K562 (cell line): Measurements from ENCODE around the gene PCYT1A. TPM values are rescaled to one million over a fixed set of nuclear protein-coding genes. Genes with fewer than 3 reads are reported as not detected.
"Not testable (repeated sequence)": the region's sequence is repeated elsewhere in the genome, so short reads cannot be mapped to it uniquely, and the experiment has no call there.

Source experiments
- ATAC-seq: fragments of 200-7000 bp; cut with Tn5 transposase; 3 replicates; pipeline ENCODE4 v1.9.1; 2020; ENCODE audit warnings: moderate library complexity
- BruUV-seq: library from RNA; stranded (reverse); fragments of 400-500 nt; replicated peaks from 2 replicates; lab custom pipeline; 2021; lab: Mats Ljungman, UMichigan
- CTCF ChIA-PET: fragments of 300-600 bp; formaldehyde crosslinking; extraction: SDS; loops from one replicate; lab custom pipeline; 2021; ENCODE audit warnings: low intra/inter-chr PET ratio; lab: Yijun Ruan, JAX
- POLR2A ChIA-PET: fragments of 300-600, 350-650 bp; sonication (Branson Sonifier 250); formaldehyde crosslinking; extraction: SDS; loops from one replicate; lab custom pipeline; 2021; ENCODE audit warnings: antibody characterized with exemption, inconsistent platforms; lab: Yijun Ruan, JAX
- DNase-seq, 4 experiments: peaks; one replicate each; pipeline versions ENCODE4 v3.0.0 to v3.0.0-alpha.2; 2011 to 2018; ENCODE audit warnings: low spot score in 3 of 4, mixed read lengths in 3 of 4; ENCODE audit errors: extremely low read depth in 1 of 4
- FAIRE-seq: peaks from 2 replicates; lab custom pipeline; 2011; peaks lifted over from hg19 to GRCh38; lab: Jason Lieb, UNC
- H2AFZ ChIP-seq: 2 replicates; pipeline ENCODE4 v1.6.0; 2011; ENCODE audit warnings: low read depth, low read length, control low read depth, inconsistent platforms
- H3K27ac ChIP-seq: fragments of 200-600 bp; 3 replicates; pipeline ENCODE4 v1.8.0; 2011; ENCODE audit warnings: low read depth, mild to moderate bottlenecking, control low read depth, inconsistent platforms, low read length, moderate library complexity, mixed read lengths; ENCODE audit errors: extremely low read depth
- H3K27me3 ChIP-seq, 2 experiments: fragments of 300-600 bp in 1 of 2; 2 replicates in 1 of 2; 3 replicates in 1 of 2; pipeline versions ENCODE4 v1.6.0 to v1.8.0; 2011; ENCODE audit warnings: inconsistent platforms in 2 of 2, low read length in 2 of 2, mild to moderate bottlenecking in 1 of 2, mixed read lengths in 1 of 2, moderate library complexity in 1 of 2; ENCODE audit not compliant: control insufficient read depth in 2 of 2, insufficient read depth in 2 of 2
- H3K36me3 ChIP-seq: fragments of 300-600 bp; 3 replicates; pipeline ENCODE4 v1.8.0; 2011; ENCODE audit warnings: mild to moderate bottlenecking, low read length, inconsistent platforms; ENCODE audit not compliant: control insufficient read depth, insufficient read depth
- H3K4me1 ChIP-seq, 2 experiments: fragments of 200-600 bp in 1 of 2; replicated peaks in 1 of 2; 2 replicates in 1 of 2; 3 replicates in 1 of 2; pipeline versions ENCODE4 v1.5.1 to v1.8.0; 2011; ENCODE audit warnings: inconsistent platforms in 2 of 2, low read length in 2 of 2, mild to moderate bottlenecking in 1 of 2, mixed read lengths in 1 of 2, moderate library complexity in 1 of 2; ENCODE audit not compliant: control insufficient read depth in 2 of 2, insufficient read depth in 2 of 2
- H3K4me2 ChIP-seq: 2 replicates; pipeline ENCODE4 v1.6.1; 2011; ENCODE audit warnings: low read length, control low read depth, inconsistent platforms, mixed read lengths; ENCODE audit not compliant: insufficient read depth
- H3K4me3 ChIP-seq: fragments of 200-600 bp; sonication (generic), shearing (Covaris generic); 2 replicates; pipeline ENCODE4 v1.5.1; 2016; ENCODE audit warnings: control low read depth, inconsistent platforms
- H3K79me2 ChIP-seq: fragments of 200-600 bp; 3 replicates; pipeline ENCODE4 v1.8.0; 2011; ENCODE audit warnings: low read length, inconsistent platforms; ENCODE audit not compliant: control insufficient read depth, insufficient read depth
- H3K9ac ChIP-seq, 2 experiments: 2 replicates each; pipeline versions ENCODE4 v1.6.0 to v1.6.1; 2011; ENCODE audit warnings: low read depth in 2 of 2, low read length in 2 of 2, control low read depth in 1 of 2, inconsistent platforms in 1 of 2, mild to moderate bottlenecking in 1 of 2, mixed read lengths in 1 of 2; ENCODE audit not compliant: insufficient read depth in 1 of 2
- H3K9me1 ChIP-seq: one replicate; pipeline ENCODE4 v1.6.0; 2011; ENCODE audit warnings: inconsistent platforms, mild to moderate bottlenecking, low read length, moderate library complexity; ENCODE audit not compliant: control insufficient read depth, insufficient read depth
- H3K9me3 ChIP-seq: replicated peaks from 2 replicates; pipeline ENCODE4 v1.5.1; 2011; ENCODE audit warnings: low read depth, low read length, inconsistent platforms; ENCODE audit not compliant: control insufficient read depth, insufficient read depth
- H4K20me1 ChIP-seq: replicated peaks from 2 replicates; pipeline ENCODE4 v1.6.1; 2011; ENCODE audit warnings: low read length, inconsistent platforms, mixed read lengths; ENCODE audit not compliant: control insufficient read depth, insufficient read depth
- CREBBP ChIP-seq: IDR thresholded peaks from one replicate; pipeline ENCODE4 v1.6.1; 2012; ENCODE audit warnings: low read depth, mild to moderate bottlenecking, control low read depth, inconsistent platforms, low read length
- EGR1 ChIP-seq: fragments of 450-650 bp; conservative IDR thresholded peaks from 2 replicates; pipeline ENCODE4 v1.6.1; 2017; ENCODE audit warnings: mild to moderate bottlenecking
- ZBTB33 ChIP-seq: sonication (generic); formaldehyde crosslinking; IDR thresholded peaks from 2 replicates; pipeline ENCODE4 v1.8.1; 2023; ENCODE audit warnings: mild to moderate bottlenecking, missing genetic modification reagents
- ZNF263 ChIP-seq: sonication (generic); formaldehyde crosslinking; IDR thresholded peaks from 2 replicates; pipeline ENCODE4 v1.8.0; 2022; ENCODE audit warnings: mild to moderate bottlenecking, missing genetic modification reagents, borderline replicate concordance
- WGBS: fragments of 100-300 bp; shearing (Covaris generic); methylation state at CpG from one replicate; pipeline ENCODE4 v1.1.6; 2016; ENCODE audit warnings: low coverage, mixed read lengths; ENCODE audit not compliant: insufficient coverage; ENCODE audit errors: missing lambda C conversion rate; 5-methylcytosine and 5-hydroxymethylcytosine counted together
- in situ Hi-C: fragments of 300-500 bp; cut with MboI; formaldehyde crosslinking; loops from 4 replicates; pipeline ENCODE4 v1.15.0; 2018; ENCODE audit warnings: inconsistent platforms, mixed read lengths
- intact Hi-C: fragments of 100-400 bp; cut with micrococcal nuclease; formaldehyde crosslinking; loops from 2 replicates; pipeline ENCODE4 v1.14.2; 2022
- polyA plus RNA-seq, 8 experiments: library from polyadenylated mRNA; depleted of rRNA in 4 of 8; stranded (reverse) in 5 of 8; unstranded in 3 of 8; fragments of >200 nt; fragmentation: Nextera tagmentation in 2 of 8; fragmentation: Illumina TruSeq in 1 of 8; extraction: Ambion mirVana in 2 of 8; extraction: Trizol in 1 of 8; gene quantifications; 2 replicates each; pipeline versions ENCODE4 v1.2.1 to v1.2.3, GENCODE V29; 2011 to 2014; ENCODE audit warnings: inconsistent platforms in 1 of 8, missing spikeins in 1 of 8
- total RNA-seq, 7 experiments: library from RNA; depleted of rRNA in 6 of 7; stranded (reverse); fragments of >200 nt in 6 of 7; fragmentation: Illumina TruSeq in 2 of 7; extraction: Trizol in 2 of 7; gene quantifications; 2 replicates each; pipeline versions ENCODE4 v1.2.1 to v1.2.3, GENCODE V29; 2011 to 2021; ENCODE audit warnings: low replicate concordance in 1 of 7

PCYT1A gene
- total and polyA plus RNA-seq, 9 of the 15 experiments (the other 6 are each of a cell fraction or from before 2014, with no cell fraction given): 13.4 to 62.8 (median 49.4) TPM

GRCh38 chr3:196314597-196314996 is 27.1 kb upstream of the PCYT1A start (continued):
- no peak for TF ChIP-seq CREBBP
- TF ChIP-seq EGR1: no peak

GRCh38 chr3:196314086-196314485 is 26.6 kb upstream of the PCYT1A start:
- intact Hi-C loops, BruUV-seq: not testable (repeated sequence)

More at GRCh38 chr3:196314086-196314485, 26.6 kb upstream of the PCYT1A start:
- POLR2A ChIA-PET: interaction anchor here (0.9 kb wide), 1 partner anchor 10 kb away, joined by 4 read pairs; no protein-coding TSS in a partner anchor
- H3K9me3 ChIP-seq, DNase-seq, H3K4me3 ChIP-seq, H3K36me3 ChIP-seq, FAIRE-seq, H3K4me2 ChIP-seq, ATAC-seq, H3K27me3 ChIP-seq, H3K9me1 ChIP-seq, in situ Hi-C loops, H4K20me1 ChIP-seq, H2AFZ ChIP-seq, H3K9ac ChIP-seq, H3K27ac ChIP-seq: not testable (repeated sequence)
- CTCF ChIA-PET: interaction anchor here (0.6 kb wide), 1 partner anchor 50 kb away, joined by 4 read pairs; no protein-coding TSS in a partner anchor
- H3K4me1 ChIP-seq: peaks cover 4 to 15% of the 10 kb centered on the region in 2 experiments; a peak in 4 of 5 replicates
- TF ChIP-seq ZNF263 (CRISPR knock-in tag) (0 out of 2 replicates have a peak, but pooled peaks have one; percentile 16), ZBTB33 (peak; percentile 42; the same call in 1 of the 2 replicates)
- peaks cover 12% of the 10 kb centered on the region for H3K79me2 ChIP-seq
- WGBS: 83% methylated on average over 6 of the region's 7 CpGs
